DMS153 treated with DMSO at 0.1 percent for 48 hours (cell line): ENCODE measurements around the gene BCL10.
A peak's percentile ranks its signal among the peaks of the same experiment; 100 is the strongest.
"Not testable (repeated sequence)": the region's sequence is repeated elsewhere in the genome, so short reads cannot be mapped to it uniquely, and the experiment has no call there.

Source experiments
- DNase-seq: peaks from one replicate; lab custom pipeline; 2025; ENCODE audit not compliant: unreplicated experiment; lab: John Stamatoyannopoulos, UW

BCL10 gene

DNA sequence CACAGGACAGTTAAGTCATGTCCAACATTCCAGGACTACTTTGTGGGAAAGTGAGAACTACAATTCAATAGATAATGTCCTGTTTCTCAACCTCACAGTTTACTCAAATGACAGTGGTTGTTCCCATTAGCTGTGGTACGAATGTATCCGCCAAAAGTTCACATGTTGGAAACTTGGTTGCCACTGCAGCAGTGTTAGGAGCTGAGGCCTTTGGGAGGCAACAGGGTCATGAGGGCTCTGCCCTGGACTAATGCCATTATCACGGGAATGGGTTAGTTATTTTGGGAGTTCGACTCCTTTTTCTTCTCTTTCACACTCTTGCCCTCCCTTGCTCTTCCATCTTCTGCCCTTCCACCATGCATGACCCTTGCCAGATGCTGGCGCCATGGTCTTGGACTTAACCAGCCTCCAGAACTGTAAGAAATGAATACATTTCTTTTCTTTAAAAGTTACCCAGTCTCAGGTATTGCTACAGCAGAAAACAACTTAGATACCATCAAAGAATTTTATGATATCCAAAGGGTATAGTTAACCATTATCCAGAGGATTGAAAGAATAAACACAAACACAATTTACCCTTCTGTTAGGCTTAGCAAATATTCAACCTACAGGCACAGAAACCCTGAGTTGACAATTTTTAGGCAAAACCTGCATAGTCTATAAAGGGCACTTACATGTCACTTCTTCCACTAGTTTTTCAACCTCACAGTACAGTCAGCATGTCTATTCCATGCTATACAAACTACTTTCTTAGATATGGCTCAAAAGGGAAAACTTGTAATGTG, 7.4 kb downstream of the BCL10 start:
- DNase-seq, result no peak

DNA sequence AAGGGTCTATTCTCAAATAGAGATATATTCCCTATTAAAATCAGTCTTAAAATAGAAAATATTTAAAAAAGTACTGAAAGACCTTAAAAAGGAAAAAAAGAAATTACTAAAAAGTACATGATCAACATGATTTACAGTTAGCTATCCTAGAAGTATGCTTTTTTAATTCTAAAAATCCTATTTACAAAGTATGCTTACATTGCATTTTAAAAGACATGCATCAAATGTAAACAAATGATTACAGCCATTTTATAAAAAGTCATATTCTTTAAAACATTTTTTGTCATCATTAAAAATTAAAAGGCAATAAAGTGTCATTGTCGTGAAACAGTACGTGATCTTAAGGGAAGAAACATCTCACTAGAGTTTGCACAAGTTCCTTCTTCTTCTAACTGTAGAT, 9.1 kb downstream of the BCL10 start:
- no peak for DNase-seq

DNA sequence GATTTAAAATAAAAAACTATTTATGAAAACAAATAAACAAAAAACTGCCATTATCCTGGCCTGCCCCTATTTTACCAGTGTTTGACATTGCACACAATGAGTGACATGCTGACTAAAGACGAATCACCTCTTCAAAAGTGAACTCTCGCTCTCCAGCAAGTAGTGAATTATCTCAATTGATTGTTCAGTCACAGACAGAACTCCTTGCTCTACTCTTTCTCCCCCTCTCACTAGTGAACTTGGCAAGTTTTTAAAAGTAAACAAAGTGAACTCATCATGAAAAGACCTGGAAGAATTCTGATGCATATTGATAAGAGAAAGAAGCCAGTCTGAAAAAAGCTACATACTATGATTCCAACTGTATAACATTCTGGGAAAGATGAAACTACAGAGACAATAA, 12.3 kb downstream of the BCL10 start:
- no peak for DNase-seq

DNA sequence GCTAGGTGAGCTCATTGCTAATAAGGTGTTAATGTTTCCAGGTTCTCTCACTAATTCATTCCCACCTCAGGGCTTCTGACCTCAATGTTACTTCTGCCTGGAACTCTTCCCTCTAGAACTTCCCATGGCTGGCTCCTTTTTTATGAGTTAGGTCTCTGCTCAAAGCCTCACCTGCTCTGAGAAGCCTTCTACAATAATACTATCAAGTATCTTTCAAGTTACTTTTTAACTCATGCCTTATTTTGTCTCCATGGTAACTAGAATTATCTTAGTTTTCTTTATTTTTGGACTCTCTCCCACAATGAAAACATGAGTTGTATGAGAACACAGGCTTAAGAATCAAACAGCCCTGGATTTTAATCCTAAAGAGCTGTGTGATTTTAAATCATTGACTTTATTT, 13.4 kb downstream of the BCL10 start:
- DNase-seq, result no peak

DNA sequence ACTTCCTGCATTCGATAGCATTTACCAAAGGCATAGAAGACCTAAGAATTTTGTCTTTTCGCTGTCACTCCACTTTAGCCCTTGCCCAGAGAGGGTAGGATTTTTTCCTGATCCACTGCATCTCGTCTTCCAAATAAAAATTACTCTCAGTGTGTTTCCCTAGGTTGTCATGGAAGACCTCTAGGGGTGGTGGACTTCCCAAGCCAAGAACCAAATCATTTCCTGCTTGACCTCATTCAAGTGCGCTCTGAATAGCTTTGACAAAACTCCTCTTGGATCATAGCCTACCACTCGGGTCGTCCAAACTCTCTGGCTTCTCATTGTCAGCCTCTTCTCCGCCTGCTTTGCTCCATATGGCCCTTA, 16.5 kb downstream of the BCL10 start:
- DNase-seq, result no peak

DNA sequence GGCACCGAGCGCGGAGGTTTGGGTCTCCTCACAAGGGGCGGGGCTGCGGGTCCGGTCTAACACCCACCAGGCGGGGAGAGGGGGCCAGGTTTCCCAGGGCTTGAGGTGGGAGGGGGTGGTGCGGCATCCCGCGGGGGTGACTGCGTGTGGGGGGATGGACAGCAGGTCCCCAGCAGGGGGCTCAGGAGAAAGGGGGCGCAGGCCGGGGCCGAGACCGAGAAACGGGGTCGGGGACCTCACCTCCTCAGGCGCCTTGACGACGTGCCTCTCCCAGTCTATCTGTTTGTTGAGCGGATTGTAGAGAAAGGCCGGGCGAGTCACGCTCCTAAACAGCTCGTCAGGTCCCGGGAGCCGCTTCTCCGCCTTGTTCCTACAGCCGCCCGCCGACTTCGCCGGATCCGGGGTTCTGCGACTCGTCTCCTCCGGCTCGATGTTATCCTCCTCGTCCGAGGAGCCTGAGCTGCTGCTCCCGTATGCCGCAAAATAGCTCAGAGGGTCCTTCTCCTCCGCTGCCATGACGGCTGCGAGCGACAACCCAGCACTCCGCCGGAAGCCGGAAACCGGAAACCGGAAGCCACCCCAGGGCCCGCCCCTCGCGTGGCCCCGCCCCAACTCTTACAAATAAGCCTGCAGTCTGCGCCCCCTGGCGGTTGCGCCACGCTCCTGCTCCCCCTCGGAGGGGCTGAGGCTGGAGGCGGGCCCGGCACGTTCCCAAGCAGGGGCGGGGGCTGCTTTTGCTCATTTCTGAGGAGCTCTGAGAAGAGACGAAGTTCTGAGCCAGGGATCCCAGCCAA, 17.1 kb downstream of the BCL10 start, which contains the start of gene C1orf52:
TSS of gene C1orf52 (minus strand) at position 545 of the 794 bp plus-strand sequence. CDS start at position 516, 29 bp downstream.
- peak; percentile 81 for DNase-seq

DNA sequence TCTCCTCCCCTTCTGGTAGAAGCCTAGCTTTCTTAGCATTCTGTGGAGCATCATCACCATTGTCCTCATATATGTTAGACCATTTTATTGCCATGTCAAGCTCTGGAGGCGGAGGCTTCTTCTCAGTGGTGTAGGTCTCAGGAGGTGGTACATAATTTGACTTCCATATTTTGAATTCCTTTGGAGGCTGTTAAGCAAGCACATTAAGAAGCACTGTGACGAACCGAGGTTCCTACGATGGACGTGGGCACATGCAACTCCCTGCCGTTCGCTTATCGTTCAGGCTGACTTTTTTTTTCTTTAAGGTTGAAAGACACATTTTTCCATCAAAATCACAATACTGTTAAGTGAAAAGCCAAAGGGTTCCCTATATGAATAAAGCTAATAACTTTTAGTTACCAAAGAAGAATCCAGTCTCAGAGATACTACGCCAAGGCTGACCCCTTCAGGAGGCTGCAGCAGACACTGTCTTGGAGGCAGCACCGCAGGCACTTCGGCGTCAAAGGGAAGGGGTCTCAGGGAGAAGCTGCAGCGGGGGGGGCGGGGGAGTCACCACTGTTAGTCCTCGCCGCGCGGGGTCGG, 17.8 kb downstream of the BCL10 start:
- no peak for DNase-seq

DNA sequence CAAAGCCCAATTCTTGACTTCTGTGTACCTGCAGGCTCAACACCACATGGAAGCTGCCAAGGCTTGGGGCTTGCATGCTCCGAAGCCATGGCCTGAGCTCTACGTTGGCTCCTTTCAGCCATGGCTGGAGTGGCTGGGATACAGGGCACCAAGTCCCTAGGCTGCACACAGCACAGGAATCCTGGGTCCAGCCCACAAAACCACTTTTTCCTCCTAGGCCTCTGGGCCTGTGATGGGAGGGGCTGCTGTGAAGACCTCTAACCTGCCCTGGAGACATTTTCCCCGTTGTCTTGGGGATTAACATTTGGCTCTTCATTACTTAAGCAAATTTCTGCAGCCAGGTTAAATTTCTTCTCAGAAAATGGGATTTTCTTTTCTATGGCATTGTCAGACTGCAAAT, 27.4 kb downstream of the BCL10 start:
- not testable (repeated sequence) for DNase-seq

DNA sequence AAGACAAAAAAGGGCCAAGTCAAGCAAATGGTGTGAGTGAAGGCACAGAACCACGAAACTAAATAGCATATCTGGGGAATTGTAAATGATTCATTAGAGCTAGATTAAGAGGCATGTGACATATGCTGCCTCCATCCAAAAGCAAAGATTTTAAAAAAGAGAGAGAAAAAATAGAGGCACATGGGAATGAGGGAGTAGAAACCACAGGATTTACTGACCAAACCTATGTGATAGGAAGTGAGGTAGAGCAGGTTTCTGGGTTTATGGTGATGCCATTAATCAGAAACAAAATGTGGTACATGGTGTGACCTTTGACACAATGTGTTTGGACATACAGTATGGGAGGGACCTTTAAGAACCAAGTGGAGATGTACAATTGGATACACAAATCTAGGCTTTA, 30.5 kb downstream of the BCL10 start:
- no peak for DNase-seq

DNA sequence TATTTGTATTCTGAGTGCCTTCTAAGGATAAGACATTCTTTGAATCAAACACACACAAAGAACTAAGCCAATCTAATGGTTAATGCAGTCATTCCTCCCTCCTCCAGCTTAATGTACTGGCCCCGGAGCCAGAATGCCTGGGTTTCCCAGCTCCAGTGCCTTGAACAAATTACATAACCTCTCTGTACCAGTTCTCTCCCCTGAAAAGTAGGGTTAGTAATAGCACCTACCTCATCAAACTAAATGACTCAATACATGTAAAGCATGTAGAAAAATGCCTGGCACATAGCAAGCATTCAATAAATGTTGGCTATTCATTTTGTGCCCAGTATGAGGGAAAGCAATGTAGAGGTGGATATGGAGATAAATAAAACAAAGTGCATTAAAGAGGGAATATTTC, 31.0 kb downstream of the BCL10 start:
- no peak for DNase-seq

DNA sequence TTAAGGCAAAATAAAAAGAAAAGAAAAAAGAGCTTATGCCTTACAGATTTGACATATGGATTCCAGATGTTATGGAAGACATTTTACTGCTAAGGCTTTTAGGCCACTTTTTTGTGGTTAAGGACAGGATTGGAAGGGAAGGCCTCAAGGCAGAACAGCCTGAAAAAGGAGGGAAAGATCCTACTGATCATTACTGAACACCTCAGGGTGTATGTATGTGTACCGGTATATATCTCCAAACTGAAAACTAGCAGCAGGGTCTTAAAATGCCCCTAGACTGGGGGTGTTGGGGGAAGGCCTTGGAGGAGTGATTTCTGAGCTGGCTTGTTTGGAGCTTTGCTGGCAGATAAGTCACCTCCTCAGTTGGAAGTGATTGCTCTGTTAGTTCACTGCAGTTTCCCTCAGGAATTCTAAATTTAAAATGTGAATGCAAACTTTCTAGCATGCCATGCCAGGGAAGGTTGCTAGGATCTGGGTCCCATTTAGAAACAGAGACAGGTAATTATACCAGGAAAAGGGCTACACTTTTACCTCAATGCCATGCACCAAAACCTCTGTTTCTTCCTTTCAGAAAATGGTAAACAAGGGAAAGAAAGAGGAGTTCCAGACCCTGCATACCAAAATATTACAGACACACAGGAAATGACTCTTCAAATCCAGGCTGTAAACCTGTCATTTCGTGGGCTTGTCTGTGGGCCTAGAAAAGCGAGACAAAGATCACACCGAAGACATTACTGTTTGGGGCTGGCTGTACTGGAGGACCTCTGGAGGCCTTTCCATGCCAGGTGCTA, 32.0 kb downstream of the BCL10 start:
- DNase-seq, result no peak

DNA sequence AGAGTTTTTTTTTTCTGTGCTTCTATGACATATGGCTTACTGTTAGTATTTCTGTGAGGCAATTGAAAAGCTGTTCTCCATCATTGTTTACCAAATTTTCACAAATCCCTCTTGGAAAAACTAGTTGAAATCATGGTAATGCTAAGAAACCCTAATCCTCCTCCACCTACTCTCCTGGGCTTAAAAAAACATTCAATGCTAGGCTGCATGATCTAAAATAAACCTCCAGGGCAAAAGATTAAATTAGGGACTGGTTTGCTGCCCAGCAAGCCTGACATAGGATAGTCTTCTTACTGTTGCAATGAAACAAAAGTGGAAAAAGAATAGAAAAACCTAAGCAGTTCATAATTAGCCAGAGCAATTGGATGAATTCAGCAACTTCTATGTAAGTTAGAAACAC, 33.1 kb downstream of the BCL10 start:
- no peak for DNase-seq

DNA sequence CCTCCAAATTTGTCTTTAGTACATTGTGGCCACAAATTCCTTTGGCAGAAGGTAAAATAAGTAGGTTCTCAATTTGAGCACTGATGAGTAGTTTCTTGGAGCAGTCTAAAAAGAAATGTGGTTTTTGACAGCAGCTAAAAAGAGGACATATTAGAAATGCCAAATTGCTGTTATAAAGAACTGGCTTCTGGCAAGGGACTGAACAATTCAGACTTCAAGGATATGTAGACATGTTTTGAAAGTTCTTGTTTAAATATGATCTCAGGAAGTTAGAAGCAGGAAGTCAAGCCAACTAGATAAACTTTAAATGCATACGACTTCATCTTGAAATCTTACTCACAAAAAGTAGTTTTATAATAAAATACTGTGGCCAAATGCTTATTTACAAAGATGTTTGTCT, 35.8 kb downstream of the BCL10 start:
- DNase-seq, result no peak

DNA sequence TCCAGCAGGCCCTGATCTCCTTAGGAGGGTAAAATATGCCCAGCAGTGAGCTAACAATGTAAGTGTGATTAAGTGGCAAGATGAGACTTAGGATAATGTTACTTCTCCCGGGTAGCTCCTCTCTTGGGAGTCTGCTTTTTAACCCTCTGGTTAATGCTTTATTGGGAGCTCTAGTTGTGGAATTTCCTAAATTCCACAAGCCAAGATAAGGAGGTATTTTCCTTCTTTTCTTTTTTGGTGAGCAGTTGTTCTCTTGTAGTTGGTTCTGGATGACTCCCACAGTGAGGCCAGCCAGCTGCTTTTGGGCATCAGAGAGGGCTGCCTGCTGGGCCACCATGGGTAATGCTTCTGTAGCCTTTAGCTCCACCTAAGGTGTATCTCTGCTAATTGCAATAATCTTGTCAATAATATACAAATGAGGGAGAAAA, 36.2 kb downstream of the BCL10 start:
- peak; percentile 27 for DNase-seq

DNA sequence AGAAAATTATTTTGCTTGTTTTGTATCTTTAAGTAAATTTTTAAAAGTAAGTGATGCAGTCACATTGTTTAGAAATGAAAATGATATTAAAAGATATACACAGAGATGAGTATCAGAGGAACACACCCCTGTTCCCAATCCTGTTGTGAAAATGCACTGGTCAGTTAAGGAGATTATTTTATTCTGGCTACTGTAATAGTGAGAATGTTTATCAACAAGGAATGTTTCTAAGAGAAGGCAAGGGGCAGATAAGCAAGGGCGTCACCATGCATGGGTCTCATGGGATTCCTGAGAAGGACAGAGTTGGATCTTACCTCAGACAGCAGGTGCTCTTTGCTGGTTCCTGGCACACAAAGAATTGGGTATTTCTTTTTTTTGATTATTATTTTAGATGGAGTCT, 38.8 kb downstream of the BCL10 start:
- no peak for DNase-seq

DNA sequence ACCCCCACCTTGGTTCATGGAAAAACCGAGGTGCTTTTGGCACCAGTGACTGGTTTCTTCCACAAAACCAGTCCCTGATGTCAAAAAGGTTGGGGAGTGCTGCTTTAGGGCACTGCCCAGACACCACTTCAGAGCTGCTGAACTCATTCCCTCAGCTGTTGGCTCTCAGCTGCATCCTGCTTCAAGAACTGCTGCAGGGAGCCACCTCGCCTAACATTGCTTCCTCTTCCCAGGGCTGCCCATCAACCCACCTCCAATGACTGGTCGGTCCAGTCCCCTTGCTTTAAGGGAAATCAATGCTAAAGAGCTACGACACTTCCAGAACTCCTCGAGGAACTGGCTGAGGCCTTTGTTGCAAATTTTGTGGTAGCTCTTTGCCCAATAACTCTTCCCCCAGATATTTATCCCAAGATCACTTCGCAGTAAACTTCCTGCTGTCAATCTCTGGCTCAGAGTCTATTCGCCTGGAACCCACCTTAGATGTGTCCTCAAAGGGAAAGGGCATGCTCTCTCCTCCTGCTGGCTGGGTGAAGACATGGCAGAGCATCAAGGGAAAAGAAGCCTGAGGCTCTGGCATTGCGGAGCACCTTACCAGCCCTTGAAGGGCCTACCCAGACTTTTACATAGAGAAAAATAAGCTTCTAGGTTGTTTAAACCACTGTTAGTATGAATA, 46.0 kb downstream of the BCL10 start:
- peak; percentile 66 for DNase-seq

DNA sequence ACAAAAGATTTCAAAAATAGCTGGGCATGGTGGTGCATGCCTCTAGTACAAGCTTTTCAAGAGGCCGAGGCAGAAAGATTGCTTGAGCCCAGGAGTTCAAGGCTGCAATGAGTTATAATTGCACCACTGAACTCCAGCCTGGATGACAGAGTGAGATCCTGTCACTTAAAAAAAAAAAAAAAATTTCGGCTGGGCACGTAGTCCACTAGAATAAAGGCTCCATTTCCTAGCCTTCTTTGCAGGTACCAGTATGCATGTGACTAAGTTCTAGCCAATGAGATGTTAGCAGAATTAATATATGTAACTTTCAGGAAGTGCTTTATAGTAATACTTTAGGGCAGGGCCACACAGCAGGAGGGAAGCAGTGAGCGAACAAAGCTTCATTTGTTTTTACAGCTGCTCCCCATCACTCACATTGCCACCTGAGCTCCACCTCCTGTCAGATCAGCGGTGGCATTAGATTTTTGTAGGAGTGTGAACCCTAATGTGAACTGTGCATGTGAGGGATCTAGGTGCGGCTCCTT, 46.8 kb downstream of the BCL10 start:
- DNase-seq, result peak; percentile 81

DNA sequence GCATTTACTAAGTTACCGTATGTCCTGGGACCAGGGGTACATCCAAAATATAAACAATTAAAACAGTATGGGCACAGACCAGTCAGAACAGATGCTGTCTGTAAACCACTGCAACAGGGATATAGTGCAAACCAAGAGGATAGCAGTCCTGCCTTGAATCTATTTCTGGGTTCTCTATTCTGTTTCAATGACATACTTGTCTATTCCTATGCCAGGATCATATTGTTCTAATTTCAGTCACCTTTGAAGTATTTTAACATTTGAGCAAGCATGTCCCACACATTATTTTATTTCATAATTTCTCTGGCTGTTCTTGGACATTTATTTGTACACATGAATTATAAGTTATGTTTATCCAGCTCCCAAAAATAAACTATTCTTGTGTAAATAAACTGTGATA, 47.5 kb downstream of the BCL10 start:
- no peak for DNase-seq

DNA sequence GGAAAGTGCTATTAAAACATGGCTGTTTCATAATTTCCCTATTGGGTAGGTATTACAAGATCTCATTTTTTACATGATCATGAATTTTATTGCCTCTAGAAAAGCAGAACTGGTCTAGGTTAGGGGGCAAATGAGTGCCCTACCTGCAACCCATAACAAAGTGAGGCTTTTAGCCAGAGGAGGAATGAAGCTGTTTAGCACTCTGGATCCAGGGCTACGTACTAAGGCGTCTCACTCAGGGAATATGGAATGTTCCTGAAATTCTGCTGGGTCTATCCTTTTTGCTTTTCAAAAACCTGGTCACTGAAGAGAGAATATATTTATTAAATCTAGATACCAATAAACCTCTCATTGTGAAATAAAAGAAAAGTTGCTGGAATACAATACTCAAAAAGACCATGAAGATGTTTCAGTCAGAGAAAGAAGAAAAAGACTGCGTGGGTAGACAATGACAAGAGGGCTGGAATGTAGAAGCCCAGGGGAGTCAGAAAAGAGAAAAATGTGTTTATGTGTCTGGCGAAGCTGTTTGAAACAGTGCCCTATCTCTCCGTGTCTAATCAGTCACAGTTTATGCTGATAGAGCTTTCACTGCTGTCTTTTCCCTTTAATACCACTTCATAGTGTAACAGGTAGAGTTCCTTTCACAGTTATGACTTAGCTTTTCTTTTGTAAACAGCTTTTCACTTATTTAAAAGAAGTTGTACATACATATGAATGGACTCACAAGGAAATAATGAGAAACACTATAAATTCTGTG, 50.6 kb downstream of the BCL10 start:
- peak; percentile 34 for DNase-seq
